Stimulated activated naive B cell treated with anti-CD40 and anti-IgM and Interleukin-4, amounts not matched to agents 10 μg/mL and 1 μg/mL and 100 μg/mL, for 72 hours (primary cell): Measurements from ENCODE around the gene YARS2.

Experiments
- ATAC-seq, 2 donors: fragments of 150-1000 bp; cut with Tn5 transposase; replicated peaks; 2 replicates each; pipeline ENCODE4 v1.10.0; 2021; ENCODE audit warnings: moderate library complexity in 1 of 2
- DNase-seq: peaks from one replicate; pipeline ENCODE4 v3.0.0; 2021
- H3K27ac Mint-ChIP-seq: one replicate; pipeline ENCODE4 v1.8.0; 2022; ENCODE audit warnings: mild to moderate bottlenecking, mixed read lengths
- H3K27me3 Mint-ChIP-seq, 2 donors: one replicate each; pipeline ENCODE4 v1.8.0; 2022; ENCODE audit warnings: mixed read lengths in 2 of 2
- H3K36me3 Mint-ChIP-seq, 2 donors: one replicate each; pipeline ENCODE4 v1.8.0; 2022; ENCODE audit warnings: mixed read lengths in 2 of 2, mild to moderate bottlenecking in 1 of 2
- H3K4me1 Mint-ChIP-seq, 2 donors: one replicate each; pipeline ENCODE4 v1.8.0; 2022; ENCODE audit warnings: mixed read lengths in 2 of 2, mild to moderate bottlenecking in 1 of 2
- H3K4me3 Mint-ChIP-seq, 2 donors: one replicate each; pipeline ENCODE4 v1.8.0; 2022; ENCODE audit warnings: mild to moderate bottlenecking in 2 of 2, mixed read lengths in 2 of 2, moderate library complexity in 1 of 2
- H3K9me3 Mint-ChIP-seq, 2 donors: one replicate each; pipeline ENCODE4 v1.8.0; 2022; ENCODE audit warnings: mixed read lengths in 2 of 2, mild to moderate bottlenecking in 1 of 2

Gene YARS2

GRCh38 chr12:32755654-32756475, at the start of gene YARS2:
Gene YARS2, minus strand, starts transcription at chr12:32755897. Its CDS starts 23 bp downstream, at chr12:32755874.
- H3K4me3 Mint-ChIP-seq, result peak within 1 kb of the TSS; percentile 88 to 92
- H3K4me1 Mint-ChIP-seq, result peaks cover 3 to 18% of the 10 kb centered on the region in 2 donors

GRCh38 chr12:32804301-32804700, 48.6 kb upstream of the YARS2 start:
- Mint-ChIP-seq H3K9me3 (peaks cover 9 to 21% of the 10 kb centered on the region in 2 donors), H3K27me3 (peaks cover 0 to 6% of the 10 kb centered on the region in 2 donors), H3K36me3 (no peaks in the 10 kb centered on the region), H3K4me3 (no peak overlapping the region), H3K4me1 (no peaks in the 10 kb centered on the region), H3K27ac (no peak overlapping the region)
- no peak for DNase-seq
- ATAC-seq, result no peak

More at GRCh38 chr12:32755654-32756475, at the start of gene YARS2:
- Mint-ChIP-seq H3K27me3 (no peaks in the 10 kb centered on the region), H3K36me3 (peaks cover 0 to 4% of the 10 kb centered on the region in 2 donors), H3K9me3 (no peaks in the 10 kb centered on the region), H3K27ac (peak within 1 kb of the TSS; percentile 96)
- ATAC-seq, result peak; percentile 90 to 92
- DNase-seq, result peak; percentile 89

GRCh38 chr12:32801269-32801980, 45.7 kb upstream of the YARS2 start:
- no peak overlapping the region for H3K27ac Mint-ChIP-seq
- no peak overlapping the region for H3K4me3 Mint-ChIP-seq
- peaks cover 3 to 6% of the 10 kb centered on the region in 2 donors for H3K9me3 Mint-ChIP-seq
- H3K4me1 Mint-ChIP-seq, result no peaks in the 10 kb centered on the region
- no peak for ATAC-seq
- no peak for DNase-seq
- peaks cover 0 to 6% of the 10 kb centered on the region in 2 donors for H3K27me3 Mint-ChIP-seq
- H3K36me3 Mint-ChIP-seq, result no peaks in the 10 kb centered on the region

- no peak overlapping the region for H3K27ac Mint-ChIP-seq
- H3K36me3 Mint-ChIP-seq, result no peaks in the 10 kb centered on the region
- ATAC-seq (no peak), DNase-seq (no peak)
- H3K9me3 Mint-ChIP-seq, result no peaks in the 10 kb centered on the region
- H3K4me1 Mint-ChIP-seq, result no peaks in the 10 kb centered on the region
- H3K27me3 Mint-ChIP-seq, result peaks cover 3 to 12% of the 10 kb centered on the region in 2 donors
- no peak overlapping the region for H3K4me3 Mint-ChIP-seq
Measured at GRCh38 chr12:32794281-32794680, 38.6 kb upstream of the YARS2 start.

GRCh38 chr12:32789916-32790315, 34.2 kb upstream of the YARS2 start:
- no peaks in the 10 kb centered on the region for H3K9me3 Mint-ChIP-seq
- ATAC-seq (no peak), DNase-seq (no peak)
- peaks cover 6 to 11% of the 10 kb centered on the region in 2 donors for H3K27me3 Mint-ChIP-seq
- no peaks in the 10 kb centered on the region for H3K36me3 Mint-ChIP-seq
- H3K27ac Mint-ChIP-seq, result no peak overlapping the region
- H3K4me3 Mint-ChIP-seq, result no peak overlapping the region
- no peaks in the 10 kb centered on the region for H3K4me1 Mint-ChIP-seq

GRCh38 chr12:32789446-32789845, 33.7 kb upstream of the YARS2 start:
- no peak overlapping the region for H3K4me3 Mint-ChIP-seq
- no peaks in the 10 kb centered on the region for H3K36me3 Mint-ChIP-seq
- no peaks in the 10 kb centered on the region for H3K9me3 Mint-ChIP-seq
- H3K27ac Mint-ChIP-seq, result no peak overlapping the region
- no peaks in the 10 kb centered on the region for H3K4me1 Mint-ChIP-seq
- ATAC-seq (no peak), DNase-seq (no peak)
- peaks cover 6 to 11% of the 10 kb centered on the region in 2 donors for H3K27me3 Mint-ChIP-seq

- Mint-ChIP-seq H3K27me3 (peaks cover 4 to 6% of the 10 kb centered on the region in 2 donors), H3K27ac (no peak overlapping the region), H3K36me3 (no peaks in the 10 kb centered on the region), H3K9me3 (no peaks in the 10 kb centered on the region), H3K4me3 (no peak overlapping the region), H3K4me1 (no peaks in the 10 kb centered on the region)
- DNase-seq, result no peak
- ATAC-seq, result no peak
Measured at GRCh38 chr12:32788405-32788804, 32.7 kb upstream of the YARS2 start.

- H3K9me3 Mint-ChIP-seq, result no peaks in the 10 kb centered on the region
- peaks cover 4 to 6% of the 10 kb centered on the region in 2 donors for H3K27me3 Mint-ChIP-seq
- no peak overlapping the region for H3K27ac Mint-ChIP-seq
- ATAC-seq, result no peak
- no peak for DNase-seq
- no peaks in the 10 kb centered on the region for H3K4me1 Mint-ChIP-seq
- no peak overlapping the region for H3K4me3 Mint-ChIP-seq
- no peaks in the 10 kb centered on the region for H3K36me3 Mint-ChIP-seq
Measured at GRCh38 chr12:32785557-32785956, 29.9 kb upstream of the YARS2 start.

- Mint-ChIP-seq H3K27me3 (peaks cover 8 to 12% of the 10 kb centered on the region in 2 donors), H3K4me3 (no peak overlapping the region), H3K36me3 (no peaks in the 10 kb centered on the region), H3K27ac (no peak overlapping the region), H3K9me3 (no peaks in the 10 kb centered on the region), H3K4me1 (no peaks in the 10 kb centered on the region)
- no peak for ATAC-seq
- no peak for DNase-seq
Measured at GRCh38 chr12:32783029-32783428, 27.3 kb upstream of the YARS2 start.

- DNase-seq, result no peak
- H3K27me3 Mint-ChIP-seq, result peaks cover 15 to 18% of the 10 kb centered on the region in 2 donors
- no peaks in the 10 kb centered on the region for H3K9me3 Mint-ChIP-seq
- no peak for ATAC-seq
- no peak overlapping the region for H3K27ac Mint-ChIP-seq
- H3K4me1 Mint-ChIP-seq, result no peaks in the 10 kb centered on the region
- no peak overlapping the region for H3K4me3 Mint-ChIP-seq
- H3K36me3 Mint-ChIP-seq, result no peaks in the 10 kb centered on the region
Measured at GRCh38 chr12:32780071-32780470, 24.4 kb upstream of the YARS2 start.

- Mint-ChIP-seq H3K27me3 (peaks cover 15 to 23% of the 10 kb centered on the region in 2 donors), H3K36me3 (no peaks in the 10 kb centered on the region), H3K27ac (no peak overlapping the region), H3K4me1 (no peaks in the 10 kb centered on the region), H3K9me3 (no peaks in the 10 kb centered on the region), H3K4me3 (no peak overlapping the region)
- DNase-seq (no peak), ATAC-seq (no peak)
Measured at GRCh38 chr12:32777691-32778175, 22.0 kb upstream of the YARS2 start.

- Mint-ChIP-seq H3K36me3 (no peaks in the 10 kb centered on the region), H3K4me1 (no peaks in the 10 kb centered on the region), H3K27me3 (peaks cover 15 to 23% of the 10 kb centered on the region in 2 donors), H3K27ac (no peak overlapping the region), H3K4me3 (no peak overlapping the region), H3K9me3 (no peaks in the 10 kb centered on the region)
- ATAC-seq (peak in 1 of 2 donors; percentile 31), DNase-seq (no peak)
Measured at GRCh38 chr12:32777159-32777558, 21.5 kb upstream of the YARS2 start.

GRCh38 chr12:32776258-32776657, 20.6 kb upstream of the YARS2 start:
- Mint-ChIP-seq H3K27me3 (peaks cover 20 to 29% of the 10 kb centered on the region in 2 donors), H3K9me3 (no peaks in the 10 kb centered on the region), H3K27ac (no peak overlapping the region), H3K4me3 (no peak overlapping the region), H3K4me1 (no peaks in the 10 kb centered on the region), H3K36me3 (no peaks in the 10 kb centered on the region)
- DNase-seq, result no peak
- no peak for ATAC-seq

GRCh38 chr12:32773691-32774090, 18.0 kb upstream of the YARS2 start:
- no peaks in the 10 kb centered on the region for H3K36me3 Mint-ChIP-seq
- ATAC-seq (no peak), DNase-seq (no peak)
- H3K4me3 Mint-ChIP-seq, result no peak overlapping the region
- no peaks in the 10 kb centered on the region for H3K9me3 Mint-ChIP-seq
- H3K27me3 Mint-ChIP-seq, result peaks cover 18 to 29% of the 10 kb centered on the region in 2 donors
- H3K4me1 Mint-ChIP-seq, result no peaks in the 10 kb centered on the region
- H3K27ac Mint-ChIP-seq, result no peak overlapping the region

- H3K9me3 Mint-ChIP-seq, result no peaks in the 10 kb centered on the region
- no peaks in the 10 kb centered on the region for H3K36me3 Mint-ChIP-seq
- H3K4me3 Mint-ChIP-seq, result no peak overlapping the region
- peaks cover 17% of the 10 kb centered on the region in 2 donors for H3K27me3 Mint-ChIP-seq
- no peak overlapping the region for H3K27ac Mint-ChIP-seq
- ATAC-seq (no peak), DNase-seq (no peak)
- H3K4me1 Mint-ChIP-seq, result no peaks in the 10 kb centered on the region
Measured at GRCh38 chr12:32770141-32770540, 14.4 kb upstream of the YARS2 start.
